ENCODE results near the gene KIAA1328. TPM values are rescaled to one million over a fixed set of nuclear protein-coding genes. Genes with fewer than 3 reads are reported as not detected.

KIAA1328 gene
- total RNA-seq, 1 experiment from 2014 or later = 6.2 TPM

Other genes with a start within 250 kb of the KIAA1328 start
- 98.7 TPM for gene TPGS2, start 125 bp upstream of the KIAA1328 start, total RNA-seq (2021; ENCODE audit: unreplicated experiment)